CD4-positive, alpha-beta T cell treated with Interleukin-21 for 1 hour (primary cell): ENCODE measurements around the gene TLNRD1.

Experiments used
- DNase-seq: peaks from one replicate; pipeline ENCODE4 v3.0.0-alpha.2; 2020

TLNRD1 gene

DNA sequence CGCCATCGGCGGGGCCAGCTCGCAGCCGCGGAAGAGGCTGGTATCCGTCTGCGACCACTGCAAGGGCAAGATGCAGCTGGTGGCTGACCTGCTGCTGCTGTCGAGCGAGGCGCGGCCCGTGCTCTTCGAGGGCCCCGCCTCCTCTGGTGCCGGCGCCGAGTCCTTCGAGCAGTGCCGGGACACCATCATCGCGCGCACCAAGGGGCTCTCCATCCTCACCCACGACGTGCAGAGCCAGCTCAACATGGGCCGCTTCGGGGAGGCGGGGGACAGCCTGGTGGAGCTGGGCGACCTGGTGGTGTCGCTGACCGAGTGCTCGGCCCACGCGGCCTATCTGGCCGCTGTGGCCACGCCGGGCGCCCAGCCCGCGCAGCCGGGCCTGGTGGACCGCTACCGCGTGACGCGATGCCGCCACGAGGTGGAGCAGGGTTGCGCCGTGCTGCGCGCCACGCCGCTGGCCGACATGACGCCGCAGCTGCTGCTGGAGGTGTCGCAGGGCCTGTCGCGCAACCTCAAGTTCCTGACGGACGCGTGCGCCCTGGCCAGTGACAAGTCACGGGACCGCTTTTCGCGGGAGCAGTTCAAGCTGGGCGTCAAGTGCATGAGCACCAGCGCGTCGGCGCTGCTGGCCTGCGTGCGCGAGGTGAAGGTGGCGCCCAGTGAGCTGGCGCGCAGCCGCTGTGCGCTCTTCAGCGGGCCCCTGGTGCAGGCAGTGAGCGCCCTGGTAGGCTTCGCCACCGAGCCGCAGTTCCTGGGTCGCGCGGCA lies 1.8 kb downstream of the TLNRD1 start:
- no peak for DNase-seq

DNA sequence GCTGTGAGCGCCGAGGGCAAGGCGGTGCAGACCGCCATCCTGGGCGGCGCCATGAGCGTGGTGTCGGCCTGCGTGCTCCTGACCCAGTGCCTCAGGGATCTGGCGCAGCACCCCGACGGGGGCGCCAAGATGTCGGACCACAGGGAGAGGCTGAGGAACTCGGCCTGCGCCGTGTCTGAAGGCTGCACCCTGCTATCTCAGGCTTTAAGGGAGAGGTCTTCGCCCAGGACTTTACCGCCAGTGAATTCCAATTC lies 2.3 kb downstream of the TLNRD1 start:
- no peak for DNase-seq

DNA sequence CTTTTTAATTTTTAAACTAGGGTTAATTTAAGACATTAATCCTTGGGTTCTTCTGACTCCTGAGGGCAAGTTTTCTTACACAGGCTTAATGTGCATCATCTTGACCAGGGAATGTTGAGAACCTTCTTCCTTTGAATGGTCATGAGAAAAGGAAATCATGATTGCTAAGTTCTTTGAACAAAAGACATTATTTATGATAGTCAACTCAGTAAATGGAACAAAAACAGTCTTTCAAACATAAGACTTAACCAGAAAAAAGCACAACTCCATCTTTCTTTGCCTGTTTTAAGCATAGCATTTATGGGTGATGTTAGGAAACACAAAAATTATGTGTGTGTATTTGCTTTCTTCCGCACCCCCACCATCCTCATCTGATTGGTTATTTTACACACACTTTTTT lies 5.4 kb downstream of the TLNRD1 start:
- DNase-seq, result no peak

GRCh38 chr15:81007428-81008064 lies 6.8 kb downstream of the TLNRD1 start:
- no peak for DNase-seq

DNA sequence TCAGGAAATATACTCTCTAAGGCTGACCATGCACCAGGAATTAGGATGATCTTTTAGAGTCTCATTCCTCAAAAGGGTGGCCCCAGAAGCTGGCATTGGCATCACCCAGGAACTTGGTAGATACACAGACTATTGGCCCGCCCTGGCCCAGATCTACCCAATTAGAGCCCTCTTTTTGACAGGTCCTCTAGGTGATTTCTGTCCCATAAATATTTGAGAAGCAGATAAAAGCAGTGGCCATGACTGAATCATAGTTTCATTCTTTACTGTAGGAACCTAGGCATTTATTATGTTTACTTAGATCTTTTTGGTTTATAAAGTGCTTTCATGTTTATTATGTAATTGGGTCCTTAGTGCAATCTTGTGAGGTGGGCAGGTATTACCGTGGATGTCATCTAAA lies 7.6 kb downstream of the TLNRD1 start:
- no peak for DNase-seq

- no peak for DNase-seq
These were observed 9.4 kb downstream of the TLNRD1 start for GRCh38 chr15:81010086-81010485.

DNA sequence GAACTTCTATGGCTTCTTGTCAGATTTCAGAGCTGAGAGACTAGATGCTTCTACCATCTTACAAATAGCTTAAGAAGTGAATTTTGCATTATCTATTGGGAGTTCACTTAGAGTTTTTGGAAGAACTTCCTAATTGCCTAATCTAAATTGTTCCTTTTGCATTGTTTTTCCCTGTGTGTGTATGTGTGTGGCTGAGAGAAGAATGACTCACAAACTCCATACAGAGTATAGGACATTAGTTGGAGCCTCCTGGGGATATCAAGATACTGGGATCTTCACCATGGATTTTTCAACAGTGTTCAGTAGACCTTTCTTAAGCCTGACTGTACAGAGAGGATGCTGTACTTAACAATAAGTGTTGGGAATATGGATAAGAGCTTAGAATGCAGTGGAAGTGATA lies 10.9 kb downstream of the TLNRD1 start:
- DNase-seq, result no peak

DNA sequence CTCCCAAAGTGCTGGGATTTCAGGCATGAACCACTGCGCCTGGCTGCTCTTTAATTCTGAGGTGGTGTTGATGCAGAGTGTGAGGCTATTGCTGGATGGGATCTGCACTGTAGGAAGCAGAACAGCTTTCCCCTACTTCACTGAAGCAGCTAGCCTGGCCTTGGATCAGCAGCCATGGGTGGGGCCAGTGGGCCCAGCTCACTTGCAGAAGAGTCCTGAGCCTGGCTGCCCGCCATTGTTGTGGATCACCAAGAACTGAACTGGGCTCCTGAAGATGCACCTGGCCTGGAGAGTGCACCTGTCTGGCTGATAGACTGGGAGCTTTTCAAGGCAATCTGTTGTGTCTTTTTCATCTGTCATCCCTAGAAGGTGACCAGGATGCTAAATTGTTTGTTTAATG lies 11.9 kb downstream of the TLNRD1 start:
- DNase-seq, result no peak

GRCh38 chr15:81013396-81013929 lies 12.7 kb downstream of the TLNRD1 start:
- no peak for DNase-seq

DNA sequence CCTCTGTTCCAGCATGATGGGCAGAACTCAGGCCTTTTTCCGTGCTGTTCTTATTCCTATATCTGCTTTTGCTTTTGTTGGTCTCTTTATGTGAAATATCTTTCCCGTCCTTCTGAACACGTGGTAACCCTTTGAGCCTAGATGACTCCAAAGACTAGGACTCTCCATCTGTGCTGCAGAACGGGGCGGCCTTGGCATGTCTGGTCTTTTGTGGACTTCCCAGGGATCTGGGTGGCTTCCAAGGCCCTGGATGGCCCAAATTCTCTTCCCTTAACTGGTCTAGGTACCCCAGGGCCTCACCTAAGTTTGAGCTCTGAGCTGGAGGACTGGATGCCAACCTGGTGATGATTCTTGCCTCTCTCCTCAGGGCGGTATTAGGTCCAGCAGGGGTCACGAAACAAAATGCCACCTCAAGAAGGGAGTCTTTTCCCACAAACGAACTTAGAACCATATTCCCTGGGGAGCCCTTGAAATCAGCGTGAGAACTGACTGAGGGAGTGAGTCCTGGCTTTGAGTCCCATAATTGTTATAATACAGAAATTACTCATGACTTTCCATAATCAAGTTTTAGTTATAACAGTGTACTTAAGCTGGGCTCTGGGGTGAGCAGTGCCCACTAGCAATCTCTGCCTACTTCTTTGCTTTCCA lies 13.8 kb downstream of the TLNRD1 start:
- no peak for DNase-seq

DNA sequence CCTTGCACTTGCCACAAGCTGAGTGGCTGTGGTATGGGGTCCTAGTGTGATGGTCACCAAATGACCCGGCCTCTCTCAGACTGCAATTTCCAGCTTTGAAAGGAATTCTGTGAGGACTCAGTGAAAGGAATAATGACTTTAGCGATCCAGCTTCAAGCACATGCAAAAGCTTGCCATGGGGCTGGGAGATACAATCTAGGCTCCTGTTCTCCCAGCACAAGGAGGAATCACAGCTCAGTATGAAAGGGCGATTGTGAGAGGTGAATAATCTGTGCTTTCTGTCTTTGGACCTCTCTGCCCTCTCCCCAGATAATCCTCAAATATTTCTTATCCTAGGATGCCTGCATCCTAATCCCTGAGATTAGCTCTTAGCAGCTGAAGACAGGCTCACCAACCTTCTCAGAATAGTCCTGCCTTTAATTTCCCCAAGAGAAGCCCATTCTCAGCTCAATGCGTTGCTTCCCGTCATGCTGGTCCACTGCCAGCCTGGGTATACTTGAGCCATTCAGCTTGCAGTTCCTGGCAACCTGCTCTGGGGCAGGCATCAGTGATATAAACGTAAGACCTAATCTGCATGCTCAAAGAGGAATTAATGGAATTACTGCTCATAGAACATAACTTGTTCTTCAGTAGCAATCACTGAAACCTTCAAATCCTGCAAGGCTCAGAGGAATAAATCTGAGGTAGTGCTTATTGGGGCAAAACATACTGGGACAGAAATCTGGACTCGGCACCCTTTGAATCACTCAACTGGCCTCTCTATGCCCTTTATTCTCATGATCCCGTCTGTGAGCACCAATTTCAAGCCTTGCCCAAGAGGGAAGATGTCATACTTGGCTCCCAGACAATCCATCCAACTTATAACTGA lies 15.1 kb downstream of the TLNRD1 start:
- no peak for DNase-seq

DNA sequence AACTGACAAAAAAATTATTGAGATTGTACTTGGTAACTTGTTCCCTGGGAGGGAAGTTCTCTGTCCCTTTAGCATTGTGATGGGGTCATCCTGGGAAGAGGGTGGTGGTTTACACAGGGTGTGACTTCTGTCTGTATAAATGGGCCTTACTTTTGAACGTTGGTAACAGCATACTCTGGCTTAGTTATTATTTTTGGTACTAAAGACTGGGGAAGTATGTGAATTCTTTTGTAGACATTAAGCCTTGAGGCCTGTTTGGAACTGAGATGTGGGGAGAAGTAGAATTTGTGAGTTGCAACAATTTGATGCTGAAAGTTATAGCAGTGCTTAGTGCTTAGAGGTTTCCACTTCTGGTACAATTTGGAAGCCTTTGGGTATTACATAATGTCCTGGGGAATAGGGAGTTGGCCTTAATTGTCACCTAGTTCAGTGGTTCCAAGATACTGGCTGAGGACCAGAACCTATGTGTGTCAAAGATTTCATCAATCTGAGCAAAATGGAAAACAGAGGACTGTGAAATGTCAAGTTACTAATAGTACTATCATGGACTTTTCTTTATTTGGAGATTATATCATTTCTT lies 15.9 kb downstream of the TLNRD1 start:
- DNase-seq, result no peak

GRCh38 chr15:81018197-81018596 lies 17.5 kb downstream of the TLNRD1 start:
- no peak for DNase-seq

GRCh38 chr15:81021321-81021720 lies 20.6 kb downstream of the TLNRD1 start:
- no peak for DNase-seq

DNA sequence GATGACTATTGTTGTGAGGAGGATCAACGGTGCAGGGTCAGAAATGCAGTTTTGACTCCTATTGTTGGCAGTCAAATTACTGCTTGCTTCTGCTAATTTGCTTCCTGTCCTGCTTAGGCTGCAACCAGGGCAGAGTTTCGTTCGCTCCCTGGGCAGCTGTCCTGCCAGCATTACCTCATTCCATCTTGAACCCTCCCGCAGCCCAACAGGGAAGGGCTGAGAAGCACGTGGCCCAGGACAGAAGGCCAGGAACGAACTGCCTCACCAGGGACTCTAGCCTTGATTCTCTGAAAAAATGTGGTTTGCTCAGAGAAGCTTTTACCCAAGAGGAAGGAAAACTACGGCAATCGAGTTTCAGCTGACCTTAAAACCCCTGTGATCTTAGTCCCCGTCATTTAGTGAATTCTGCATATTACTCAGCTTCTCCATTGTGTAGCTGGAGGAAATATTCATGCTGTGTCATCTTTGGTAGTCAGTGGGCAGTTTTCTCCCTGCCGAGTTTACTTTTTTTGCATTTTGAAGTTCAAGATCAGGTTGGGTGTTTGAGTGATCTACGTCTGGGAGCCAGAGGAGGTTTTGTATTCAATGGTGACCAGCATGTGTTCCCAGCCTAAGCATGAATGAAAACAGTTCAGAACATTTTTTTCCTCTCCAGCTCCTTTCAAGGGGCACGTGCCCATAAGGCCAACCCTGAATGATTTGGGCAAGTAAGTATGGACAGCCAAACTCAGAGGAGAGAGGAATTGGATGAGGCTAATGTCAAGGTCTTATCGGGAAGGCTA lies 23.0 kb downstream of the TLNRD1 start:
- DNase-seq, result peak; percentile 17

GRCh38 chr15:81024265-81024872 lies 23.6 kb downstream of the TLNRD1 start:
- DNase-seq, result no peak

- DNase-seq, result no peak
These were observed 24.2 kb downstream of the TLNRD1 start for GRCh38 chr15:81024936-81025335.

DNA sequence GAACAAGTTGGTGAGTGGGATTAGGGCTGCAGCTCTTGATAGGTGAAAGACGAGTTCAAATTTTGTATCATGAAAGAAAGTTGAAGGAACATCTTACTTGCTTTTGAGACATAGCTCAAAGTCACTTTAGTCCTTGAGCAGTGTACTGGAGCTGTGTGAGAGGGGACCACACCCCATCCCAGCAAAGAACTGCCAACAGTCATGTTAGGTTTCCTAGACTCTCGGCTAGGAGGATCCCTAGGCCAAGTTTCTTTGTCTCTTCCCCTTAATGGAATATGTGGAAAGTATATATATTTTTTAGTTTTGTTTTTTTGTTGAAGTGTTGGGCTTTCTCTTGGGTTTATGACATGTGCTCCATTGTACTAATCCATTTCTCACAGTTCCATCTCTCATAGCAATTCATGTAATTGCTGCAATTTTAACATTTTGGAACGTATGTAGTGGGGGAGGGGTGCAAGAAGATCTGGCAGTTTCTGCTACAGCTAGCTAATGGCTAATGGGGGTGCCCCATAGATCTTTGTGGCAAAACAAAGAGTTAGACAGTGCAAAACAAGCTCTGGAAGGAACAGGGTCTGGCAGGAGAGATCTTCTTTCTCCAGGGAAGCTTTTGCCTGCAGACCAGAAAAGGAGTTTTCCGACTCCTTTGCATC lies 25.1 kb downstream of the TLNRD1 start:
- DNase-seq, result no peak

DNA sequence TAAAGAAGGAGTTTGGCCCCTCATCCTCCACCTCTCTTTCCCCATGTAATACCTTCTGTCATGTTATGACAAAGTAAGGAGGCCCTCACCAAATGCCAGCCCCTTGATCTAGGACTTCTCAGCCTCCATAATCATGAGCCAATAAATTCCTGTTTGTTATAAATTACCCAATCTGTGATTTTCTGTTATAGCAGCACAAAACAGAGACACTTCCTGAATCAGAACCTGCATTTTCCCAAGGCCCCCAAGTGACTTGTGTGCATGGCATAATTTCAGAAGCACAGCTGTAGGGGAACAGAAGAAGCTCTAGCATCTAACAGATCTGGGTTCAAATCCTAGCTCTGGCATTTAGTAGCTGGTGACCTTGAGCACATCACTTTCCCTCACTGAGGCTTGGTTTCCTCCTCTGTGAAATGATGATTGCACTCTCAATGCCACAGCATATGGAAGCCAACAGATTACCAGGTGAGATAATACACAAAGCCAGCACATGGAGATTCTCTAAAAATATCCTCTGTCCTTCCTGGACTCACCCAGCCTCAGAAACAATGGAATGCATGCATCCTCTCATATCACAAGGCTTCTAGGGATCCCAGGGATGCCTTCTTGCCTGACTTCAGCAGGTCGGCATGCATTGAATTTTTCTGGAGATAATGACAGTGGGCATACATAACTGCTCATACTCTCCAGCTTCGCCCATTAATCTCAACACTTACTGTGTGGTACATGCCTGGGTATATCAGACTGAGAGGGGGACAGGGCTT lies 26.3 kb downstream of the TLNRD1 start:
- DNase-seq, result no peak
